GM23248 (cell line): ENCODE data around the gene CHMP5. TPM values are rescaled to one million over a fixed set of nuclear protein-coding genes. Genes with fewer than 3 reads are reported as not detected.

Experiments used
- DNase-seq: peaks from one replicate; pipeline ENCODE4 v3.0.0-alpha.2; 2015
- H2AFZ ChIP-seq: fragments of 200-600 bp; sonication (generic); 2 replicates; pipeline ENCODE4 v1.6.1; 2016; ENCODE audit warnings: antibody characterized with exemption
- H3F3A ChIP-seq: fragments of 200-600 bp; sonication (generic); 2 replicates; pipeline ENCODE4 v1.6.1; 2016; ENCODE audit warnings: mild to moderate bottlenecking, antibody characterized with exemption, mixed run types; ENCODE audit not compliant: insufficient read depth
- H3K27ac ChIP-seq: fragments of 200-600 bp; sonication (generic); 2 replicates; pipeline ENCODE4 v1.5.1; 2016; ENCODE audit warnings: mild to moderate bottlenecking
- H3K27me3 ChIP-seq: fragments of 200-600 bp; sonication (generic); replicated peaks from 2 replicates; pipeline ENCODE4 v1.6.1; 2016; ENCODE audit warnings: mild to moderate bottlenecking; ENCODE audit not compliant: insufficient read depth
- H3K36me3 ChIP-seq: fragments of 200-600 bp; sonication (generic); 2 replicates; pipeline ENCODE4 v1.6.1; 2016; ENCODE audit warnings: low read depth, mild to moderate bottlenecking
- H3K4me1 ChIP-seq: fragments of 200-600 bp; sonication (generic); 2 replicates; pipeline ENCODE4 v1.6.1; 2016; ENCODE audit warnings: mild to moderate bottlenecking; ENCODE audit not compliant: insufficient read depth
- H3K4me2 ChIP-seq: fragments of 200-600 bp; sonication (generic); one replicate; pipeline ENCODE4 v1.6.1; 2016; ENCODE audit warnings: mild to moderate bottlenecking; ENCODE audit not compliant: unreplicated experiment
- H3K4me3 ChIP-seq: fragments of 200-600 bp; sonication (generic); 2 replicates; pipeline ENCODE4 v1.5.1; 2016; ENCODE audit warnings: mild to moderate bottlenecking
- H3K79me2 ChIP-seq: fragments of 200-600 bp; sonication (generic); 2 replicates; pipeline ENCODE4 v1.6.1; 2016; ENCODE audit warnings: mild to moderate bottlenecking; ENCODE audit not compliant: insufficient read depth
- H3K9ac ChIP-seq: fragments of 200-600 bp; sonication (generic); 2 replicates; pipeline ENCODE4 v1.6.1; 2016; ENCODE audit warnings: mild to moderate bottlenecking
- H3K9me2 ChIP-seq: fragments of 200-600 bp; sonication (generic); 2 replicates; pipeline ENCODE4 v1.6.1; 2016; ENCODE audit warnings: mixed run types, mild to moderate bottlenecking, moderate library complexity; ENCODE audit not compliant: insufficient read depth
- H3K9me3 ChIP-seq: fragments of 200-600 bp; sonication (generic); one replicate; pipeline ENCODE4 v1.6.1; 2017; ENCODE audit warnings: low read depth
- H4K20me1 ChIP-seq: fragments of 200-600 bp; sonication (generic); 2 replicates; pipeline ENCODE4 v1.6.0; 2016; ENCODE audit not compliant: insufficient read depth
- EZH2 ChIP-seq: fragments of 200-600 bp; sonication (generic); IDR thresholded peaks from 2 replicates; pipeline ENCODE4 v1.6.1; 2018; ENCODE audit warnings: antibody characterized with exemption, mild to moderate bottlenecking; ENCODE audit not compliant: insufficient read depth, poor library complexity, severe bottlenecking
- EZH2phosphoT487 ChIP-seq: fragments of 200-600 bp; sonication (generic); IDR thresholded peaks from 2 replicates; pipeline ENCODE4 v1.6.1; 2018; ENCODE audit warnings: antibody characterized with exemption, moderate library complexity, mild to moderate bottlenecking, low read depth; ENCODE audit not compliant: insufficient read depth
- WGBS, 2 experiments: methylation state at CpG; one replicate each; pipeline ENCODE4 v1.1.6; 2015 to 2017; ENCODE audit warnings: low lambda C conversion rate in 2 of 2, low coverage in 1 of 2; ENCODE audit errors: missing lambda C conversion rate in 2 of 2; 5-methylcytosine and 5-hydroxymethylcytosine counted together
- in situ Hi-C: fragments of 300-500 bp; cut with MboI; formaldehyde crosslinking; loops from 2 replicates; pipeline ENCODE4 v1.15.0; 2020
- polyA plus RNA-seq: library from polyadenylated mRNA; unstranded; fragments of >200 nt; fragmentation: Nextera tagmentation; extraction: Ambion mirVana; gene quantifications from 2 replicates; pipeline ENCODE4 v1.2.1, GENCODE V29; 2016
- total RNA-seq: library from RNA; depleted of rRNA; stranded (reverse); fragments of >200 nt; shearing (Covaris generic); gene quantifications from 2 replicates; pipeline ENCODE4 v1.2.3, GENCODE V29; 2014

CHMP5 gene
- total and polyA plus RNA-seq, 2 experiments from 2014 or later: 90.6 to 130 TPM

DNA sequence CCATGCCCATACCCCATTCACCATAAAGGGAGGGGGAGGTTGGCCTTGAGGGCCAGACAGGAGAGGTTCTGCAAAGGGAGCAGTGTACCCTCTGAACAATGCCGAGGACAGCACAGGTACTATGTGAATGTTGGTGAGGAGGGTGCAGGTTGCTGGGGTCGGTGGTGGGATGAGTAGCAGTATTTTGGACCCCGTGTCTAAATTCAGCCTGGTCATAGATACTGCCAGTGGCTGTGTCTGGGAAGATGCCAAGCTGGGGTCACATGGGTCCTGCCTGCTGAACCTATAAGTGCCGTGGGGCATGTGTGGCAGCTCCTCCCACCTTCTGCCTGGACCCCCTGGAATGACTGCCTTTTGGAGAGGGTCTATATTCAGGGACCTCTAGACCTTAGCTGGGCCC, 36.2 kb upstream of the CHMP5 start:
- WGBS, 2 experiments: 63 to 66% methylated on average over 4 of the region's 4 CpGs
- Histone ChIP-seq H3K79me2 (no peaks in the 10 kb centered on the region), H3K9me2 (no peaks in the 10 kb centered on the region), H3K9me3 (no peaks in the 10 kb centered on the region), H4K20me1 (no peaks in the 10 kb centered on the region), H3K9ac (no peak overlapping the region), H3K36me3 (no peaks in the 10 kb centered on the region), H3K27ac (no peak overlapping the region), H3K27me3 (no peaks in the 10 kb centered on the region), H3K4me2 (no peak overlapping the region), H3K4me1 (peaks cover 6% of the 10 kb centered on the region), H2AFZ (no peak overlapping the region), H3K4me3 (no peak overlapping the region), H3F3A (no peaks in the 10 kb centered on the region)
- DNase-seq: no peak
- TF ChIP-seq EZH2: no peak
- TF ChIP-seq EZH2phosphoT487: no peak
- in situ Hi-C loops: loop anchor here (5.0 kb wide), 1 partner anchor 146 kb away; no protein-coding TSS in a partner anchor

GRCh38 chr9:33229359-33230114, 35.3 kb upstream of the CHMP5 start:
- no peak overlapping the region for H3K27ac ChIP-seq
- no peaks in the 10 kb centered on the region for H3K36me3 ChIP-seq
- H3K27me3 ChIP-seq: no peaks in the 10 kb centered on the region
- TF ChIP-seq EZH2phosphoT487: no peak
- TF ChIP-seq EZH2: no peak
- peaks cover 15% of the 10 kb centered on the region for H3K4me1 ChIP-seq
- no peak for DNase-seq
- no peaks in the 10 kb centered on the region for H3K79me2 ChIP-seq
- WGBS, 2 experiments: 64 to 66% methylated on average over 9 of the region's 9 CpGs
- no peaks in the 10 kb centered on the region for H4K20me1 ChIP-seq
- no peak overlapping the region for H3K4me2 ChIP-seq
- in situ Hi-C loops: loop anchor here (5.0 kb wide), 1 partner anchor 147 kb away; no protein-coding TSS in a partner anchor
- no peak overlapping the region for H3K9ac ChIP-seq
- H3K9me2 ChIP-seq: no peaks in the 10 kb centered on the region
- H3K9me3 ChIP-seq: no peaks in the 10 kb centered on the region
- no peaks in the 10 kb centered on the region for H3F3A ChIP-seq
- H3K4me3 ChIP-seq: no peak overlapping the region
- H2AFZ ChIP-seq: no peak overlapping the region

DNA sequence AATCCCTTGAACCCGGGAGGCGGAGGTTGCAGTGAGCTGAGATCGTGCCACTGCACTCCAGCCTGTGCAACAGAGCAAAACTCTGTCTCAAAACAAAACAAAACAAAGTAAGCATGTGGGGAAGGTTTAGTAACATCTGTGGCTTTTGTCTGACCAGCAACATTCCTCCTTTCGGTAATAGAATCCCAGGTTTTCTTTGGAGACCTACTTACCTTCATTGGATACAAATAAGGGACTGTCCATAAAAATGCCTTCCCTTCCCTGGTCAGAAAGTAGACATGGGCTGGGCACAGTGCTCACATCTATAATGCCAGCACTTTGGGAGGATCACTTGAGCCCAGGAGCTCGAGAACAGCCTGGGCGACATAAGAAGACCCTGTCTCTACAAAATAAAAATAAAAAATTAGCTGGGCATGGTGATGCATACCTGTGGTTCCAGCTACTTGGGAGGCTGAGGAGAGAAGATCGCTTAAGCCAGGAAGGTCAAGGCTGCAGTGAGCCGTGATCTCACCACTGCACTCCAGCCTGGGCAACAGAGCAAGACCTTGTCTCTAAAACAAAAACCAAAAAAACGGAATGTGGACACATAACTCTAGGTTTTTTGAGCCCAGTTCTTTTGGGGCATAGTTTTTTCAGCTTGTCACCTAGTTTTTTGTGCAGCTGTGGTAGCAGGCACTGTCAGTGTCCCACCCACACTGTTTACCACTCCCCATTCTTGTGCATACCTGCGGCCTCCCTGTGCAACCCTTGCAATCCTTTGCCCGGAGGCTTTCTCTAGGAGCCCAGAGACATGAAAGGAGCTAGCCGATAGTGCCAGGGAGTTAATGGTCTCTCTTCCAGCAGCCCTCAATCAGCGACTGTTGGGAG, 33.9 kb upstream of the CHMP5 start:
- H3K9me3 ChIP-seq: no peaks in the 10 kb centered on the region
- H3K9me2 ChIP-seq: no peaks in the 10 kb centered on the region
- peaks cover 14% of the 10 kb centered on the region for H3K4me1 ChIP-seq
- no peak for TF ChIP-seq EZH2phosphoT487
- WGBS, 2 experiments: 76 to 78% methylated on average over 13 of the region's 13 CpGs
- H2AFZ ChIP-seq: no peak overlapping the region
- H3K27me3 ChIP-seq: no peaks in the 10 kb centered on the region
- H3K36me3 ChIP-seq: no peaks in the 10 kb centered on the region
- H3K79me2 ChIP-seq: no peaks in the 10 kb centered on the region
- H3K27ac ChIP-seq: no peak overlapping the region
- H3K9ac ChIP-seq: no peak overlapping the region
- H4K20me1 ChIP-seq: no peaks in the 10 kb centered on the region
- H3F3A ChIP-seq: no peaks in the 10 kb centered on the region
- no peak for DNase-seq
- H3K4me3 ChIP-seq: no peak overlapping the region
- in situ Hi-C loops: no loop called here
- no peak overlapping the region for H3K4me2 ChIP-seq

GRCh38 chr9:33231623-33231942, 33.3 kb upstream of the CHMP5 start:
- peaks cover 14% of the 10 kb centered on the region for H3K4me1 ChIP-seq
- no peaks in the 10 kb centered on the region for H3K36me3 ChIP-seq
- no peaks in the 10 kb centered on the region for H3K27me3 ChIP-seq
- no peak overlapping the region for H3K27ac ChIP-seq
- 89 to 92% methylated on average over 2 of the region's 2 CpGs for WGBS, 2 experiments
- 0 out of 2 replicates have a peak, but pooled peaks cover 2% of the 10 kb centered on the region for H3F3A ChIP-seq
- H3K9me3 ChIP-seq: no peaks in the 10 kb centered on the region
- TF ChIP-seq EZH2phosphoT487 (no peak), EZH2 (no peak)
- in situ Hi-C loops: no loop called here
- no peak overlapping the region for H3K4me2 ChIP-seq
- H2AFZ ChIP-seq: no peak overlapping the region
- H4K20me1 ChIP-seq: no peaks in the 10 kb centered on the region
- H3K4me3 ChIP-seq: no peak overlapping the region
- H3K9me2 ChIP-seq: no peaks in the 10 kb centered on the region
- H3K9ac ChIP-seq: no peak overlapping the region
- no peaks in the 10 kb centered on the region for H3K79me2 ChIP-seq
- DNase-seq: no peak
